ENCODE measurements around the gene ZBTB16. TPM values are rescaled to one million over a fixed set of nuclear protein-coding genes. Genes with fewer than 3 reads are reported as not detected.
A peak's percentile ranks its signal among the peaks of the same experiment; 100 is the strongest.

Gene ZBTB16
- total and polyA plus RNA-seq, 2 of the 13 experiments (the other 11 are each of a cell fraction or from before 2014, with no cell fraction given), result not detected

DNA sequence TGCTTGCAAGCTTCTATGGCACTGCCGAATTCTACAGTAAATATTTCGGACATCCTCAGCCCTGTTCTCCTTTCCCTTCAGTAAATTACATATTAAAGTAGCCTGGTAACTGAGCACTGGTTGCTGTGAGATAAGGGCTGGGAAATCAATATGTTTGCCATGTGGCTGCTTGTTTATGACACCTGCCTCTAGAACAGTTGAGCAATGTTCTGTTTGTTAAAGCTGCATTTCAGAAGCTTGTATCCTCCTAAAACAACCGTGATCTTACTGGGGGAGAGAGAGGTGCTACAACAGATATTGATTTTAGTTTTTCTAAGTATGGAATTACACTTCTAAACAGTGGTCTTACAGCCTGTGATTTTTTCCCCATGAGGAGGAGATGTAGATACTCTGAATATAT, 39.4 kb downstream of the ZBTB16 start:
- no peak overlapping the region for H3K9ac ChIP-seq (ENCODE audit: insufficient read depth, low read depth, low read length)
- no peak overlapping the region for H3K4me2 ChIP-seq (ENCODE audit: low read depth, low read length)
- TF ChIP-seq MTA3 (CRISPR knock-in tag; IDR thresholded peaks at IDR 0.05) (no peak), HMG20A (CRISPR knock-in tag; IDR thresholded peaks at IDR 0.05; ENCODE audit: borderline replicate concordance) (peak; percentile 52), RXRB (CRISPR knock-in tag; IDR thresholded peaks at IDR 0.05; ENCODE audit: borderline replicate concordance) (peak; percentile 50; the same call in 1 of the 2 replicates), ZNF263 (CRISPR knock-in tag; IDR thresholded peaks at IDR 0.05) (no peak), ZNF501 (CRISPR knock-in tag; IDR thresholded peaks at IDR 0.05) (no peak), SOX6 (IDR thresholded peaks at IDR 0.05) (no peak), SOX6 (CRISPR knock-in tag; IDR thresholded peaks at IDR 0.05) (peak; percentile 88), ERF (CRISPR knock-in tag; IDR thresholded peaks at IDR 0.05) (0 out of 2 replicates have a peak, but pooled peaks have one; percentile 20), KLF6 (CRISPR knock-in tag; IDR thresholded peaks at IDR 0.05) (0 out of 2 replicates have a peak, but pooled peaks have one; percentile 57), FOXJ3 (CRISPR knock-in tag; IDR thresholded peaks at IDR 0.05; ENCODE audit: borderline replicate concordance) (peak; percentile 77; the same call in 1 of the 2 replicates), ZKSCAN5 (CRISPR knock-in tag; IDR thresholded peaks at IDR 0.05) (no peak), SSRP1 (CRISPR knock-in tag; IDR thresholded peaks at IDR 0.05) (peak; percentile 54; the same call in 1 of the 2 replicates), MED1 (CRISPR knock-in tag; IDR thresholded peaks at IDR 0.05) (peak; percentile 58; the same call in 1 of the 2 replicates), LCORL (IDR thresholded peaks at IDR 0.05) (no peak), LCORL (CRISPR knock-in tag; IDR thresholded peaks at IDR 0.05) (peak; percentile 64; the same call in 1 of the 2 replicates), GFI1 (CRISPR knock-in tag; IDR thresholded peaks at IDR 0.05; ENCODE audit: borderline replicate concordance) (peak; percentile 41; the same call in 1 of the 2 replicates), BHLHE40 (IDR thresholded peaks at IDR 0.05; ENCODE audit: low read length) (0 out of 2 replicates have a peak, but pooled peaks have one; percentile 36), SRSF9 (IDR thresholded peaks at IDR 0.05; ENCODE audit: borderline replicate concordance, insufficient read depth, low read depth, low read length, poor library complexity, severe bottlenecking) (no peak), PITX1 (CRISPR knock-in tag; IDR thresholded peaks at IDR 0.05) (peak; percentile 44; the same call in 1 of the 2 replicates), ELF3 (CRISPR knock-in tag; IDR thresholded peaks at IDR 0.05) (peak; percentile 34; the same call in 1 of the 2 replicates), TBX2 (CRISPR knock-in tag; IDR thresholded peaks at IDR 0.05; ENCODE audit: borderline replicate concordance) (peak; percentile 90), ZNF350 (CRISPR knock-in tag; IDR thresholded peaks at IDR 0.05; ENCODE audit: borderline replicate concordance, low read depth) (no peak), THAP11 (CRISPR knock-in tag; IDR thresholded peaks at IDR 0.05) (peak; percentile 63), KDM4B (CRISPR knock-in tag; IDR thresholded peaks at IDR 0.05) (0 out of 2 replicates have a peak, but pooled peaks have one; percentile 21)
- TF ChIP-seq, protein P1, sequence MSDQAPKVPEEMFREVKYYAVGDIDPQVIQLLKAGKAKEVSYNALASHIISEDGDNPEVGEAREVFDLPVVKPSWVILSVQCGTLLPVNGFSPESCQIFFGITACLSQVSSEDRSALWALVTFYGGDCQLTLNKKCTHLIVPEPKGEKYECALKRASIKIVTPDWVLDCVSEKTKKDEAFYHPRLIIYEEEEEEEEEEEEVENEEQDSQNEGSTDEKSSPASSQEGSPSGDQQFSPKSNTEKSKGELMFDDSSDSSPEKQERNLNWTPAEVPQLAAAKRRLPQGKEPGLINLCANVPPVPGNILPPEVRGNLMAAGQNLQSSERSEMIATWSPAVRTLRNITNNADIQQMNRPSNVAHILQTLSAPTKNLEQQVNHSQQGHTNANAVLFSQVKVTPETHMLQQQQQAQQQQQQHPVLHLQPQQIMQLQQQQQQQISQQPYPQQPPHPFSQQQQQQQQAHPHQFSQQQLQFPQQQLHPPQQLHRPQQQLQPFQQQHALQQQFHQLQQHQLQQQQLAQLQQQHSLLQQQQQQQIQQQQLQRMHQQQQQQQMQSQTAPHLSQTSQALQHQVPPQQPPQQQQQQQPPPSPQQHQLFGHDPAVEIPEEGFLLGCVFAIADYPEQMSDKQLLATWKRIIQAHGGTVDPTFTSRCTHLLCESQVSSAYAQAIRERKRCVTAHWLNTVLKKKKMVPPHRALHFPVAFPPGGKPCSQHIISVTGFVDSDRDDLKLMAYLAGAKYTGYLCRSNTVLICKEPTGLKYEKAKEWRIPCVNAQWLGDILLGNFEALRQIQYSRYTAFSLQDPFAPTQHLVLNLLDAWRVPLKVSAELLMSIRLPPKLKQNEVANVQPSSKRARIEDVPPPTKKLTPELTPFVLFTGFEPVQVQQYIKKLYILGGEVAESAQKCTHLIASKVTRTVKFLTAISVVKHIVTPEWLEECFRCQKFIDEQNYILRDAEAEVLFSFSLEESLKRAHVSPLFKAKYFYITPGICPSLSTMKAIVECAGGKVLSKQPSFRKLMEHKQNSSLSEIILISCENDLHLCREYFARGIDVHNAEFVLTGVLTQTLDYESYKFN (CRISPR knock-in tag; conservative IDR thresholded peaks at IDR 0.05), result peak; percentile 68

More for the DNA sequence above, 39.4 kb downstream of the ZBTB16 start:
- peak; percentile 32 for DNase-seq (ENCODE audit: low spot score)
- H3K9me3 ChIP-seq (ENCODE audit: low read length), result no peaks in the 10 kb centered on the region
- H3K4me3 ChIP-seq (replicated peaks in 1 of 3; ENCODE audit: insufficient read depth in 1 of 3, low read depth in 2 of 3, low read length in 3 of 3), result no peak overlapping the region
- no peaks in the 10 kb centered on the region for H3K79me2 ChIP-seq (ENCODE audit: insufficient read depth, low read length)
- H2AFZ ChIP-seq (ENCODE audit: low read length), result no peak overlapping the region
- in situ Hi-C loops (cut with HindIII; ENCODE audit: extremely low pct_ligation_motif_present, low pct_unique_long_range_greater_than_20kb) (no loop called here), intact Hi-C loops (cut with micrococcal nuclease; ENCODE audit: unreplicated experiment) (no loop called here)
- H3K27me3 ChIP-seq (ENCODE audit: control insufficient read depth in 1 of 2, insufficient read depth in 2 of 2, low read length in 2 of 2), result peaks cover 0 to 2% of the 10 kb centered on the region in 2 experiments; a peak in 1 of 5 replicates
- ChIA-PET POLR2A (no interaction called here), CTCF (ENCODE audit: low intra/inter-chr PET ratio, low total read pairs) (no interaction called here)
- H3K4me1 ChIP-seq (ENCODE audit: insufficient read depth, low read length), result peaks cover 27% of the 10 kb centered on the region
- WGBS (ENCODE audit: low lambda C conversion rate), result 2% methylated on average over 3 of the region's 3 CpGs
- no peak for FAIRE-seq
- no peaks in the 10 kb centered on the region for H3K36me3 ChIP-seq (replicated peaks in 1 of 2; ENCODE audit: control insufficient read depth in 1 of 2, insufficient read depth in 2 of 2, low read length in 2 of 2)
- no peak overlapping the region for H3K27ac ChIP-seq (ENCODE audit: extremely low read length, insufficient read depth, low read length)
- no TSS peak for BruUV-seq (replicated peaks)
- peak; percentile 91 for ATAC-seq
- H4K20me1 ChIP-seq (ENCODE audit: insufficient read depth, low read length), result no peaks in the 10 kb centered on the region

Data from HepG2 (cell line).